ENCODE data around the gene CLVS2. TPM values are rescaled to one million over a fixed set of nuclear protein-coding genes. Genes with fewer than 3 reads are reported as not detected.

Gene CLVS2
- total and polyA plus RNA-seq, 2 donors (not counting 1 experiment from before 2014, with no cell fraction given), result under 0.01 TPM; not detected in 1

- no peaks in the 10 kb centered on the region for H3K27me3 ChIP-seq (ENCODE audit: control insufficient read depth, insufficient read depth, low read length)
- no peaks in the 10 kb centered on the region for H3K79me2 ChIP-seq (ENCODE audit: control insufficient read depth, insufficient read depth, low read length)
- H3K36me3 ChIP-seq (ENCODE audit: control insufficient read depth, insufficient read depth, low read length), result no peaks in the 10 kb centered on the region
- no peak for DNase-seq (ENCODE audit: low read depth in 2 of 2)
- no peak for TF ChIP-seq CTCF (conservative IDR thresholded peaks at IDR 0.05 in 1 of 2, IDR thresholded peaks at IDR 0.05 in 1 of 2; ENCODE audit: low read depth in 1 of 2, low read length in 2 of 2)
- no peak for TF ChIP-seq EZH2 (IDR thresholded peaks at IDR 0.05; ENCODE audit: low read length, missing control alignments)
- no peaks in the 10 kb centered on the region for H3K4me1 ChIP-seq (ENCODE audit: control insufficient read depth, extremely low read depth, insufficient read depth, low read length)
- H4K20me1 ChIP-seq (ENCODE audit: control insufficient read depth, extremely low read depth, insufficient read depth, low read length), result no peaks in the 10 kb centered on the region
- no peak overlapping the region for H3K4me3 ChIP-seq (replicated peaks in 1 of 4; ENCODE audit: control extremely low read depth in 1 of 4, insufficient read depth in 1 of 4, low read depth in 3 of 4, low read length in 4 of 4)
- no peak overlapping the region for H3K4me2 ChIP-seq (ENCODE audit: extremely low read depth, insufficient read depth, low read length)
- no peak overlapping the region for H3K9ac ChIP-seq (ENCODE audit: insufficient read depth, low read length)
- no peak overlapping the region for H3K27ac ChIP-seq (ENCODE audit: insufficient read depth, low read length)
- H2AFZ ChIP-seq (ENCODE audit: low read length), result no peak overlapping the region
- no peaks in the 10 kb centered on the region for H3K9me3 ChIP-seq (ENCODE audit: control insufficient read depth, insufficient read depth, low read depth, low read length)
Observed at GRCh38 chr6:123062670-123063069, 66.6 kb downstream of the CLVS2 start.

DNA sequence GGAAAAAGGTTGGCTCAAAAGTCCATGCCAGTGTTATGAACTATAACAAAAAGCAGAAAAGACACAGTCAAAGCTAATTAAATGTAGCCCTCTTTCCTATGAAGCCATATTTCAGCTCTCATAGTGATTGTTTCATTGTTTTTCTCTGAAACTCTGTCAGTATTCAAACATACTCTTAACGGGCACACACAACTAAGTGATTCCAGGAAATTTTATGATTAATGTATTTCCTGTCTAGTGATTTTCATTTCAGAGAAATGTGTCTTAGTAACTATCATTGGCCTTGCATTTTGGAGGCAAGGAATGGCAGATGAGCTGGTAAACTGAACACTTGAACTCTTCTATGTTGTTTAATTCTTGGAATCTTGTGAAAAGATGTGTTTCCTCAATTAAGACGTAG lies 68.0 kb downstream of the CLVS2 start:
- Histone ChIP-seq H3K4me1 (ENCODE audit: control insufficient read depth, extremely low read depth, insufficient read depth, low read length) (no peaks in the 10 kb centered on the region), H2AFZ (ENCODE audit: low read length) (no peak overlapping the region), H3K9me3 (ENCODE audit: control insufficient read depth, insufficient read depth, low read depth, low read length) (no peaks in the 10 kb centered on the region), H3K9ac (ENCODE audit: insufficient read depth, low read length) (no peak overlapping the region), H4K20me1 (ENCODE audit: control insufficient read depth, extremely low read depth, insufficient read depth, low read length) (no peaks in the 10 kb centered on the region), H3K27me3 (ENCODE audit: control insufficient read depth, insufficient read depth, low read length) (no peaks in the 10 kb centered on the region), H3K36me3 (ENCODE audit: control insufficient read depth, insufficient read depth, low read length) (no peaks in the 10 kb centered on the region), H3K4me2 (ENCODE audit: extremely low read depth, insufficient read depth, low read length) (no peak overlapping the region), H3K27ac (ENCODE audit: insufficient read depth, low read length) (no peak overlapping the region), H3K4me3 (replicated peaks in 1 of 4; ENCODE audit: control extremely low read depth in 1 of 4, insufficient read depth in 1 of 4, low read depth in 3 of 4, low read length in 4 of 4) (no peak overlapping the region), H3K79me2 (ENCODE audit: control insufficient read depth, insufficient read depth, low read length) (no peaks in the 10 kb centered on the region)
- DNase-seq (ENCODE audit: low read depth in 2 of 2), result no peak
- TF ChIP-seq EZH2 (IDR thresholded peaks at IDR 0.05; ENCODE audit: low read length, missing control alignments) (no peak), CTCF (conservative IDR thresholded peaks at IDR 0.05 in 1 of 2, IDR thresholded peaks at IDR 0.05 in 1 of 2; ENCODE audit: low read depth in 1 of 2, low read length in 2 of 2) (no peak)

DNA sequence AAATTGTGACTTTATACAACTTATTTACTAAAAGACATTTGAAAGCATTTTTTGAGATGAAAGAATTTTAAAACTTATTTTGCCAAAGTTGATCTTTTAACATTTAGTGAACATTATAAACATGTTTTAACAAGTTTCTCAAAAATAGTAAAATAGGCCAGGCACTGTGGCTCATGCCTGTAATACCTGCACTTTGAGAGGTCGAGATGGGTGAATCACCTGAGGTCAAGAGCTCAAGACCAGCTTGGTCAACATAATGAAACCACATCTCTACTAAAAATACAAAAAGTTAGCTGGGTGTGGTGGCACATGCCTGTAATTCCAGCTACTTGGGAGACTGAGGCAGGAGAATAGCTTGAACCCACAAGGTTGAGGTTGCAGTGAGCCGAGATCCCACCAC lies 78.6 kb downstream of the CLVS2 start:
- no peak for TF ChIP-seq CTCF (conservative IDR thresholded peaks at IDR 0.05 in 1 of 2, IDR thresholded peaks at IDR 0.05 in 1 of 2; ENCODE audit: low read depth in 1 of 2, low read length in 2 of 2)
- TF ChIP-seq EZH2 (IDR thresholded peaks at IDR 0.05; ENCODE audit: low read length, missing control alignments), result no peak
- H3K9me3 ChIP-seq (ENCODE audit: control insufficient read depth, insufficient read depth, low read depth, low read length), result no peaks in the 10 kb centered on the region
- H3K27ac ChIP-seq (ENCODE audit: insufficient read depth, low read length), result no peak overlapping the region
- H2AFZ ChIP-seq (ENCODE audit: low read length), result no peak overlapping the region
- no peak overlapping the region for H3K4me3 ChIP-seq (replicated peaks in 1 of 4; ENCODE audit: control extremely low read depth in 1 of 4, insufficient read depth in 1 of 4, low read depth in 3 of 4, low read length in 4 of 4)
- no peaks in the 10 kb centered on the region for H3K79me2 ChIP-seq (ENCODE audit: control insufficient read depth, insufficient read depth, low read length)
- no peaks in the 10 kb centered on the region for H3K36me3 ChIP-seq (ENCODE audit: control insufficient read depth, insufficient read depth, low read length)
- no peak for DNase-seq (ENCODE audit: low read depth in 2 of 2)
- H3K9ac ChIP-seq (ENCODE audit: insufficient read depth, low read length), result no peak overlapping the region
- no peak overlapping the region for H3K4me2 ChIP-seq (ENCODE audit: extremely low read depth, insufficient read depth, low read length)
- no peaks in the 10 kb centered on the region for H4K20me1 ChIP-seq (ENCODE audit: control insufficient read depth, extremely low read depth, insufficient read depth, low read length)
- no peaks in the 10 kb centered on the region for H3K27me3 ChIP-seq (ENCODE audit: control insufficient read depth, insufficient read depth, low read length)
- H3K4me1 ChIP-seq (ENCODE audit: control insufficient read depth, extremely low read depth, insufficient read depth, low read length), result no peaks in the 10 kb centered on the region
